LHCN-M2 (cell line): ENCODE data around the gene NECAB3. TPM values are rescaled to one million over a fixed set of nuclear protein-coding genes. Genes with fewer than 3 reads are reported as not detected.

Experiments used
- DNase-seq: peaks from one replicate; pipeline ENCODE4 v3.0.0-alpha.2; 2012; ENCODE audit warnings: low read depth
- total RNA-seq: library from RNA; depleted of rRNA; stranded (reverse); fragments of >200 nt; gene quantifications from 2 replicates; pipeline ENCODE4 v1.2.3, GENCODE V29; 2014

The NECAB3 gene
- total RNA-seq, 1 experiment from 2014 or later: 47.5 TPM

- no peak for DNase-seq
Measured at GRCh38 chr20:33677991-33678702, 3.9 kb upstream of the NECAB3 start.

- no peak for DNase-seq
Measured at GRCh38 chr20:33676652-33677645, 2.7 kb upstream of the NECAB3 start.

- no peak for DNase-seq
Measured at GRCh38 chr20:33676121-33676520, 1.9 kb upstream of the NECAB3 start.

- no peak for DNase-seq
Measured at GRCh38 chr20:33675136-33675959, 1.1 kb upstream of the NECAB3 start.

- DNase-seq: peak; percentile 35
Measured at GRCh38 chr20:33673410-33674293, 576 bp downstream of the NECAB3 start.

- no peak for DNase-seq
Measured at GRCh38 chr20:33673114-33673409, 1.2 kb downstream of the NECAB3 start.

GRCh38 chr20:33672426-33673113 lies 1.7 kb downstream of the NECAB3 start:
- DNase-seq: no peak

GRCh38 chr20:33671573-33672288 lies 2.5 kb downstream of the NECAB3 start:
- no peak for DNase-seq

- DNase-seq: no peak
Measured at GRCh38 chr20:33670715-33671499, 3.3 kb downstream of the NECAB3 start.

GRCh38 chr20:33669873-33670640 lies 4.2 kb downstream of the NECAB3 start:
- DNase-seq: peak; percentile 51

GRCh38 chr20:33669224-33669623 lies 5.0 kb downstream of the NECAB3 start:
- DNase-seq: no peak

GRCh38 chr20:33668466-33669155 lies 5.6 kb downstream of the NECAB3 start:
- no peak for DNase-seq

GRCh38 chr20:33667676-33668465 lies 6.4 kb downstream of the NECAB3 start:
- no peak for DNase-seq

GRCh38 chr20:33667245-33667675 lies 7.0 kb downstream of the NECAB3 start:
- no peak for DNase-seq

- peak; percentile 87 for DNase-seq
Measured at GRCh38 chr20:33666293-33667244, 7.7 kb downstream of the NECAB3 start, which contains the start of gene ACTL10. ACTL10 (plus strand) TSS chr20:33666943; CDS start chr20:33667498, 555 bp downstream.
